Vagina (tissue), 2 donors: ENCODE measurements around the gene ZNF579. TPM values are rescaled to one million over a fixed set of nuclear protein-coding genes. Genes with fewer than 3 reads are reported as not detected.

Source experiments
- DNase-seq, 2 donors: peaks; one replicate each; pipeline ENCODE4 v3.0.0-alpha.2; 2017; ENCODE audit errors: extremely low spot score in 2 of 2
- H3K27ac ChIP-seq: fragments of 200-600 bp; sonication (generic); one replicate; pipeline ENCODE4 v1.5.1; 2019
- H3K27me3 ChIP-seq: fragments of 200-600 bp; sonication (generic); one replicate; pipeline ENCODE4 v1.5.1; 2019
- H3K36me3 ChIP-seq, 2 donors: fragments of 200-600 bp; sonication (generic); one replicate each; pipeline ENCODE4 v1.5.1; 2017 to 2019
- H3K4me1 ChIP-seq: fragments of 200-600 bp; sonication (generic); one replicate; pipeline ENCODE4 v1.5.1; 2019
- H3K4me3 ChIP-seq, 2 donors: fragments of 200-600 bp; sonication (generic); 1 replicate in 1 of 2; 2 replicates in 1 of 2; pipeline ENCODE4 v1.5.1; 2016 to 2019
- H3K9me3 ChIP-seq: fragments of 200-600 bp; sonication (generic); one replicate; pipeline ENCODE4 v1.5.1; 2019
- POLR2A ChIP-seq, 2 donors: fragments of 450-650 bp; IDR thresholded peaks; one replicate each; pipeline ENCODE4 v1.6.1; 2017; ENCODE audit warnings: antibody characterized with exemption in 2 of 2, mild to moderate bottlenecking in 2 of 2, moderate library complexity in 2 of 2
- POLR2AphosphoS5 ChIP-seq, 2 donors: sonication (generic); formaldehyde crosslinking; IDR thresholded peaks; one replicate each; pipeline ENCODE4 v1.9.0; 2017; ENCODE audit warnings: antibody characterized with exemption in 2 of 2, mild to moderate bottlenecking in 2 of 2, low read depth in 1 of 2; ENCODE audit not compliant: insufficient read depth in 1 of 2
- intact Hi-C: fragments of 100-400 bp; cut with DNase I; formaldehyde crosslinking; loops from one replicate; pipeline ENCODE4 v1.15.1; 2023
- total RNA-seq: library from RNA; depleted of rRNA; stranded (reverse); fragments of >200 nt; gene quantifications from one replicate; pipeline ENCODE4 v1.2.3, GENCODE V29; 2016
- TF ChIP-seq, protein P1 (sequence below), 3 experiments: fragments of 450-650 bp in 2 of 3; fragments of 200-600 bp in 1 of 3; sonication (generic) in 1 of 3; IDR thresholded peaks; one replicate each; pipeline ENCODE4 v1.5.1; 2017 to 2019; ENCODE audit warnings: antibody characterized with exemption in 3 of 3, mild to moderate bottlenecking in 2 of 3, moderate library complexity in 2 of 3

Gene ZNF579
- total RNA-seq, 1 donor from 2014 or later, result 3.2 TPM

DNA sequence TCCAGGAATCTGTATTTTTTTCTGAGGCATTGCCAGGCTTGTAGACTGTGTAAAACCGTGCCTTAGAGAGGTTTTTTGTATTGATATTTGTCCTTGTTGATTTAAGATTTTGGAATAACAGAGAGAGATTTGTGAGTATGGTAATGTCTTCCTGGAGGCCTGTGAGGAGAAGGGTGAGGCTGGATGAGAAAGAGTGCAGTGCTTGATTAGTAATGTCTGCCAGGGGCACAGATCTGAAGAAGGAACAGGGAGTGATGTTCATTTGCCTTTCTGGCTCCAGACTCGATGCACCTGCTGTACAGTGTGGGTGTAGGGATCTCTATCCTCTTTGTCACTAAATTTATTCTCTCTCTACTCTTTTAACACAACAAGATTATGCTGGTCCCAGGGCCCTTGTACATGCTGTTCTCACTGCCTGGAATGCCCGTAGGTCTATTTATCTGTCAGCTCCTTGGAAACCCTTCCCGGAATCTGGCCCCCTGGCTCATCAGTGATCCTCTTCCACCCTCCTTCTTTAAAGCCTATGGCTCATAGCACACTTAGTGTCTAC is 14.4 kb upstream of the ZNF579 start:
- DNase-seq, result no peak
- intact Hi-C loops, result no loop called here
- H3K9me3 ChIP-seq, result no peaks in the 10 kb centered on the region
- TF ChIP-seq POLR2AphosphoS5 (IDR thresholded peaks at IDR 0.05; ENCODE audit: insufficient read depth in 1 of 2, low read depth in 1 of 2) (no peak), POLR2A (IDR thresholded peaks at IDR 0.05) (no peak)
- TF ChIP-seq, protein P1, sequence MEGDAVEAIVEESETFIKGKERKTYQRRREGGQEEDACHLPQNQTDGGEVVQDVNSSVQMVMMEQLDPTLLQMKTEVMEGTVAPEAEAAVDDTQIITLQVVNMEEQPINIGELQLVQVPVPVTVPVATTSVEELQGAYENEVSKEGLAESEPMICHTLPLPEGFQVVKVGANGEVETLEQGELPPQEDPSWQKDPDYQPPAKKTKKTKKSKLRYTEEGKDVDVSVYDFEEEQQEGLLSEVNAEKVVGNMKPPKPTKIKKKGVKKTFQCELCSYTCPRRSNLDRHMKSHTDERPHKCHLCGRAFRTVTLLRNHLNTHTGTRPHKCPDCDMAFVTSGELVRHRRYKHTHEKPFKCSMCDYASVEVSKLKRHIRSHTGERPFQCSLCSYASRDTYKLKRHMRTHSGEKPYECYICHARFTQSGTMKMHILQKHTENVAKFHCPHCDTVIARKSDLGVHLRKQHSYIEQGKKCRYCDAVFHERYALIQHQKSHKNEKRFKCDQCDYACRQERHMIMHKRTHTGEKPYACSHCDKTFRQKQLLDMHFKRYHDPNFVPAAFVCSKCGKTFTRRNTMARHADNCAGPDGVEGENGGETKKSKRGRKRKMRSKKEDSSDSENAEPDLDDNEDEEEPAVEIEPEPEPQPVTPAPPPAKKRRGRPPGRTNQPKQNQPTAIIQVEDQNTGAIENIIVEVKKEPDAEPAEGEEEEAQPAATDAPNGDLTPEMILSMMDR (IDR thresholded peaks at IDR 0.05), result no peak
- peaks cover 0 to 20% of the 10 kb centered on the region in 2 donors for H3K36me3 ChIP-seq
- H3K4me3 ChIP-seq, result no peak overlapping the region
- H3K4me1 ChIP-seq, result no peaks in the 10 kb centered on the region
- H3K27me3 ChIP-seq, result no peaks in the 10 kb centered on the region
- H3K27ac ChIP-seq, result no peak overlapping the region

DNA sequence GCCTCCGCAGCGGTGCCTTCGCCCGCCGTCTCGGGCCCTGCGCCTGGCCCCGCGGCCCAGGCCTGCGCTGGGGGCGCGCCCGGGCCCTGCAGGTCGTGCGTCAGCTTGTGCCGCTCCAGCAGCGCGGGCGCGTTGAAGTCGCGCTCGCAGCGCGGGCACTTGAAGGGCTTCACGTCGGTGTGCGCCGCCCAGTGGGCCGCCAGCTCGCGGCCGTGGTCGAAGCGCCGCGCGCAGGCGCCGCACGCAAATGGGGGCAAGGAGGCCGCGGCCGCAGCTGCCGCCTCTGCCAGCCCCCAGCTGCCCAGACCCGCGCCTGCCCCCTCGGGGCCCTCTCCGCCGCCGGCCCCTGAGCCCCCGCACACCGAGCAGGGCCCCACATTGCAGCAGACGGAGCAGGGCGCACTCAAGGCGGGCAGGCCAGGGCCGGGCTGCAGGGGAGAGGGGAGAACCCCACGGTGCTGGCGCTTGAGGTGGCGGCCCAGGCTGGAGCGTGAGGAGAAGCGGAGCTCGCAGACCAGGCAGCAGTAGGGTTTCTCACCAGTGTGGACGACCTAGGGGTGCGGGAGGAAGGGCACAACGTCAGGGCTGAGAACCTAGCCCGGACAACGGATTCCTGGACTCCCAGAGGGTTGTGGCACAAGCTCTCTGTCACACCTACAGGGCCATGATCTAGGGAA is 12.6 kb upstream of the ZNF579 start:
- H3K36me3 ChIP-seq, result peaks cover 0 to 20% of the 10 kb centered on the region in 2 donors
- H3K27ac ChIP-seq, result no peak overlapping the region
- H3K27me3 ChIP-seq, result no peaks in the 10 kb centered on the region
- H3K4me3 ChIP-seq, result no peak overlapping the region
- H3K4me1 ChIP-seq, result no peaks in the 10 kb centered on the region
- no peaks in the 10 kb centered on the region for H3K9me3 ChIP-seq
- no peak for DNase-seq
- TF ChIP-seq POLR2A (IDR thresholded peaks at IDR 0.05), result no peak
- TF ChIP-seq, protein P1 (IDR thresholded peaks at IDR 0.05), result no peak
- no peak for TF ChIP-seq POLR2AphosphoS5 (IDR thresholded peaks at IDR 0.05; ENCODE audit: insufficient read depth in 1 of 2, low read depth in 1 of 2)
- intact Hi-C loops, result no loop called here

DNA sequence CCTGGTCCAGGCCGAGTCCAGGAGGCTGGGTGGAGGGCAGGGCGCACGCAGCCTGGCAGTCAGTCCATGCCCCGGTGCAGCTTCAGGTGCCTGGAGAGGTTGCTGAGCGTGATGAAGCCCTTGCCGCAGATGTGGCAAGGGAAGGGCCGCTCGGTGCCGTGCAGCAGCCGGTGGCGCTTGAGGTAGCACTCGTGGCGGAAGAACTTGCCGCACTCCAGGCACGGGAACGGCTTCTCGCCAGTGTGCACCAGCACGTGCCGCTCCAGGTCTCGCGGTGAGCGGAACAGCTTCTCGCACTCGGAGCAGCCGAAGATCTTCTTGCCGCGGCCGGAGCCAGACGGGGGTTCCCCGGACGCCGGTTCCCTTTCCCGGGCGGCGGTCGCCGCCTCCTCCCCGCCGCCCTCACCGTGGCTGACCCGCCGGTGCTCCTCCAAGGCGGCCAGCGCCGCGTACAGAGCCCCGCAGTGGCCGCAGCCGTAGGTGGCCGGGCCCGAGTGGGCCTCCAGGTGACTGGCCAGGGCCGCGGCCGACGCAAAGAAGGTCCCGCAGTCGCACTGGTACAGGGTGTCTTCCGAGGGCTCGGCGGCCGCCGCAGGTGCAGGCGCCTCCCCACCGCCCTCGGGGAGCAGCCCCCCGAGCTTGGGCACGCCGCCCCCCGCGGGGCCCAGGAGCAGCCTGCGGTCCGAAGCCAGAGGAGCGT is 11.9 kb upstream of the ZNF579 start:
- no peak for DNase-seq
- Histone ChIP-seq H3K4me1 (peaks cover 4% of the 10 kb centered on the region), H3K36me3 (peaks cover 0 to 20% of the 10 kb centered on the region in 2 donors), H3K4me3 (no peak overlapping the region), H3K27me3 (no peaks in the 10 kb centered on the region), H3K27ac (no peak overlapping the region), H3K9me3 (no peaks in the 10 kb centered on the region)
- TF ChIP-seq POLR2A (IDR thresholded peaks at IDR 0.05), result no peak
- TF ChIP-seq, protein P1 (IDR thresholded peaks at IDR 0.05), result no peak
- no peak for TF ChIP-seq POLR2AphosphoS5 (IDR thresholded peaks at IDR 0.05; ENCODE audit: insufficient read depth in 1 of 2, low read depth in 1 of 2)
- intact Hi-C loops, result no loop called here

DNA sequence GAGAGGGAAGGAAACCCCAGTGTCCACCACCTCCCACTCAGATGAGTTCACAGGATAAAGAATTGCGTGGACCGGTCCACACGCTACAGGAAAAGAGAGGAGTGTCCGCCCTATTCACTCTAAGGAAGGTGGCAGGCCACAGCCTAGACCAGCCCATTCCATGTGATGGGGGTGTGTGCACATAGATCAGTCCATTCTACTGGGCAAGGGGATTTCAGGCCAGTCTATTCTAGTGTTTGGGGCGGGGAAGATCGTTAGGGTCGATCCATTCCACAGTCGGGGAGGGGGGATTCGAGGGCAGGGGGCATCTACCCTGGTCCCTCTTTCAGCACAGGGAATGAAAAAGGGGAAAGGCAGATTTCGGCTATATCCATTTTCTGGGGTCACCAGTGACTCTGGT is 10.9 kb upstream of the ZNF579 start:
- Histone ChIP-seq H3K4me3 (no peak overlapping the region), H3K9me3 (no peaks in the 10 kb centered on the region), H3K4me1 (peaks cover 13% of the 10 kb centered on the region), H3K36me3 (peaks cover 0 to 16% of the 10 kb centered on the region in 2 donors), H3K27ac (no peak overlapping the region), H3K27me3 (no peaks in the 10 kb centered on the region)
- no peak for TF ChIP-seq POLR2AphosphoS5 (IDR thresholded peaks at IDR 0.05; ENCODE audit: insufficient read depth in 1 of 2, low read depth in 1 of 2)
- intact Hi-C loops, result no loop called here
- DNase-seq, result no peak

DNA sequence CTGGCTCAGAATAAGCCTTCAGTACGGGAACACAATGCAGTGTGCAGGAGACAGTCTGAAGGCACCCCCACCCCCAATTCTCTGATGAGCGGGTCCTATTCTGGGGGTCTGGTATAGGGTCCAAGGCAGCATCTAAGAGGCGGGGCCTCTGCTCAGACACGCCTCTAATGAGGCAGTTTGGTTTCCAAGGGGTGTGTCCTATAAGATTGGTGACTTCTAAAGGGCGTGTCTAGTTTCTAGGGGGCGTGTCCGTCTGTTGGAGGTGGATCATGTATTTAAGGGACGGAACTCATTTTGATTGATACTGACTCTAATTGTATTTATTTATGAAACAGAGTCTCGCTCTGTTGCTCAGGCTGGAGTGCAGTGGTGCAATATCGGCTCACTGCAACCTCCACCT is 10.0 kb upstream of the ZNF579 start:
- H3K36me3 ChIP-seq, result peaks cover 0 to 13% of the 10 kb centered on the region in 2 donors
- intact Hi-C loops, result no loop called here
- TF ChIP-seq POLR2A (IDR thresholded peaks at IDR 0.05) (no peak), POLR2AphosphoS5 (IDR thresholded peaks at IDR 0.05; ENCODE audit: insufficient read depth in 1 of 2, low read depth in 1 of 2) (no peak)
- TF ChIP-seq, protein P1 (IDR thresholded peaks at IDR 0.05), result no peak

More for the DNA sequence above, 10.0 kb upstream of the ZNF579 start:
- H3K27ac ChIP-seq, result no peak overlapping the region
- H3K9me3 ChIP-seq, result no peaks in the 10 kb centered on the region
- H3K4me1 ChIP-seq, result peaks cover 23% of the 10 kb centered on the region
- H3K4me3 ChIP-seq, result no peak overlapping the region
- H3K27me3 ChIP-seq, result no peaks in the 10 kb centered on the region
- DNase-seq, result no peak
